Activated B cell treated with CpG ODN at 0.5 μM for 24 hours (primary cell): Measurements from ENCODE around the gene POLR2F. TPM values are rescaled to one million over a fixed set of nuclear protein-coding genes. Genes with fewer than 3 reads are reported as not detected.

Experiments used
- ATAC-seq: fragments of 200-7000 bp; cut with Tn5 transposase; one replicate; pipeline ENCODE4 v1.10.0; 2021; ENCODE audit warnings: low read depth, mild to moderate bottlenecking, moderate library complexity
- CTCF ChIA-PET: fragments of 350-600 bp; sonication (Branson Sonifier 250); formaldehyde crosslinking; loops from one replicate; lab custom pipeline; 2021; ENCODE audit warnings: antibody characterized with exemption; lab: Charles Lee
- POLR2A ChIA-PET: fragments of 350-600 bp; sonication (Branson Sonifier 250); formaldehyde crosslinking; loops from one replicate; lab custom pipeline; 2021; ENCODE audit warnings: antibody characterized with exemption; lab: Charles Lee
- DNase-seq: peaks from one replicate; pipeline ENCODE4 v3.0.0; 2022
- H3K27ac Mint-ChIP-seq: one replicate; pipeline ENCODE4 v1.8.0; 2020; ENCODE audit warnings: mixed read lengths
- H3K27me3 Mint-ChIP-seq: one replicate; pipeline ENCODE4 v1.8.0; 2021; ENCODE audit warnings: mixed read lengths
- H3K36me3 Mint-ChIP-seq: one replicate; pipeline ENCODE4 v1.8.0; 2021; ENCODE audit warnings: low read depth, mixed read lengths
- H3K4me1 Mint-ChIP-seq: one replicate; pipeline ENCODE4 v1.8.0; 2021; ENCODE audit warnings: mixed read lengths
- H3K4me3 Mint-ChIP-seq: one replicate; pipeline ENCODE4 v1.8.0; 2020; ENCODE audit warnings: mild to moderate bottlenecking, mixed read lengths
- H3K9me3 Mint-ChIP-seq: one replicate; pipeline ENCODE4 v1.8.0; 2020; ENCODE audit warnings: mixed read lengths
- intact Hi-C: fragments of 100-400 bp; cut with micrococcal nuclease; formaldehyde crosslinking; loops from one replicate; pipeline ENCODE4 v1.15.1; 2024
- total RNA-seq: library from RNA; stranded (reverse); gene quantifications from 2 replicates; pipeline ENCODE4 v1.2.3, GENCODE V29; 2022
- TF ChIP-seq, protein P1 (sequence below): fragments of 200-600 bp; IDR thresholded peaks from one replicate; pipeline ENCODE4 v1.8.0; 2022; ENCODE audit warnings: antibody characterized with exemption, mild to moderate bottlenecking

The POLR2F gene
- total RNA-seq, 1 donor from 2014 or later = 47.8 TPM

DNA sequence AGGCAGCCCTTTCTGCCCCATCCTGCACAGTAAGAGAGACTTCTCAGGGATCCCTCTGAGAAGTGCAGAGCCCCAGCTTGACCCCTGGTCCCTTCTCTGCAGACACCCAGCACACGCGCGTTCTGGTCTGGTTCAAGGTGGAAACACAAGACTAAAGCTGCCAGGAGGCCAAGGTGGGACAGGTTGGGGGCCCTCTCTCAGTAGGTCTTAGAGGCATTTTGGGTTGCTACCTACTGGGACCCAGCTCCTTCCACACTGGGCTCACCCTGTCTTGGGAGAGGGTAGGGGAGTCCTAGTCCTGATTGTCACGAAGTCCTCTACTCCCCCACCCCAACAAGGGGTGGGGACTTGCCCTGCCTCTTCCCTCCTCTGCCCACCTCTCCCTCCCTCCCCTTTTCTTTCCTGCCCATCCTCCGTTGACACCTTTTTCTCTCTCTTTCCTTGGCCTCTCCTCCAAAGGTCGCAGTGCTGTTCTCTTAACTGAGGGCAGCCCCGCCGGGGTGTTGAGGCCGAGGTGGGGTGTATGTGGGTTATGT is 31.6 kb downstream of the POLR2F start:
- H3K27me3 Mint-ChIP-seq = no peaks in the 10 kb centered on the region
- TF ChIP-seq, protein P1, sequence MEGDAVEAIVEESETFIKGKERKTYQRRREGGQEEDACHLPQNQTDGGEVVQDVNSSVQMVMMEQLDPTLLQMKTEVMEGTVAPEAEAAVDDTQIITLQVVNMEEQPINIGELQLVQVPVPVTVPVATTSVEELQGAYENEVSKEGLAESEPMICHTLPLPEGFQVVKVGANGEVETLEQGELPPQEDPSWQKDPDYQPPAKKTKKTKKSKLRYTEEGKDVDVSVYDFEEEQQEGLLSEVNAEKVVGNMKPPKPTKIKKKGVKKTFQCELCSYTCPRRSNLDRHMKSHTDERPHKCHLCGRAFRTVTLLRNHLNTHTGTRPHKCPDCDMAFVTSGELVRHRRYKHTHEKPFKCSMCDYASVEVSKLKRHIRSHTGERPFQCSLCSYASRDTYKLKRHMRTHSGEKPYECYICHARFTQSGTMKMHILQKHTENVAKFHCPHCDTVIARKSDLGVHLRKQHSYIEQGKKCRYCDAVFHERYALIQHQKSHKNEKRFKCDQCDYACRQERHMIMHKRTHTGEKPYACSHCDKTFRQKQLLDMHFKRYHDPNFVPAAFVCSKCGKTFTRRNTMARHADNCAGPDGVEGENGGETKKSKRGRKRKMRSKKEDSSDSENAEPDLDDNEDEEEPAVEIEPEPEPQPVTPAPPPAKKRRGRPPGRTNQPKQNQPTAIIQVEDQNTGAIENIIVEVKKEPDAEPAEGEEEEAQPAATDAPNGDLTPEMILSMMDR = no peak
- no peak overlapping the region for H3K4me3 Mint-ChIP-seq
- ChIA-PET POLR2A (no interaction called here), CTCF (interaction anchor here (1.1 kb wide), 1 partner anchor 19 kb away, joined by 3 read pairs; no protein-coding TSS in a partner anchor)
- DNase-seq = no peak
- no peak for ATAC-seq
- intact Hi-C loops = no loop called here
- no peaks in the 10 kb centered on the region for H3K9me3 Mint-ChIP-seq
- peaks cover 4% of the 10 kb centered on the region for H3K36me3 Mint-ChIP-seq
- H3K27ac Mint-ChIP-seq = no peak overlapping the region
- no peaks in the 10 kb centered on the region for H3K4me1 Mint-ChIP-seq

DNA sequence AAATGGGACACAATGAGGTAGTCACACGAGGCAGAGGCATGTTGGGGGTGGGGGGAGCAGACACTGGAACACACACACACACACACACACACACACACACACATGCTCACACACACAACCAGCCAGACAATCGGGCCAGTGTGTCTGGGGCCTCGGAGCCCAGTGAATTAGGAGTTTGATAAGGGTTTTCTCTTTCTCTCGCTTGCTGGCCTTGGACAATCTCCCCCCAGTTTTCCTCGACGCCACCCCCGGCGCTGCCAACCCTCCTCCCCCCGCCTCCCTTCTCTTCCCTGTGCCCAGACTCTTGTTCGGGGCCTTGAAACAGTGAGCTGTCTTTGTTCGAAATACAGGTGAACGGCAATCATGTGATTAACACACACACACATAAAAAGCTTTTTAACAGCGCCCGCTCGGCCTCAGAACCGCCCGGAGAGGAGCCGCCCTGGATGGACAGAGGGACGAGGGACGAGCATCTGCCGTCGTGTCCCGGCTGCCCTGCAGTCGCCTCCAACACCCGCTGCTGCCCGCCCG is 32.3 kb downstream of the POLR2F start:
- H3K4me3 Mint-ChIP-seq = no peak overlapping the region
- intact Hi-C loops = no loop called here
- H3K36me3 Mint-ChIP-seq = peaks cover 4% of the 10 kb centered on the region
- ATAC-seq = no peak
- TF ChIP-seq, protein P1 = no peak
- H3K27me3 Mint-ChIP-seq = no peaks in the 10 kb centered on the region
- ChIA-PET POLR2A (no interaction called here), CTCF (no interaction called here)
- no peak for DNase-seq
- no peaks in the 10 kb centered on the region for H3K4me1 Mint-ChIP-seq
- no peaks in the 10 kb centered on the region for H3K9me3 Mint-ChIP-seq
- no peak overlapping the region for H3K27ac Mint-ChIP-seq

DNA sequence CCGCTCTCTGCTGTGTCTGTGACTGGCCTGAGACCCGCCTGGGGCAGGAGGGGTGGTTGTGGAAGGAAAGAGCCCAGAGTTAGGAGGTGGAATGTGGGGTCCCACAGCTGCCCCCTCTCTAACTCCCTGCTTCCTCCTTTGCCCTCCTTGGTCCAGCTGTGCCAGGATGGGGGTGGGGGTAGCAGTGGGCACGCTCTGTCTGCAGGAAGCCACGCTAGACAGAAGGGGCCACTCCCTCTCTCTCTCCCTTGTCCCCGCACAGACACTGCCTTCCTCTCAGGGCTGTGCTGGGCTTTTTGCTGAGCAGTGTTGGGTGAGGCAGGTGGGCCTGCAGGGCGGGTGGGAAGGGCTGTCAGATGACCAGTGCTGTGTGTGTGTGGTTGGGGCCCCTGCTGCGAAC is 32.9 kb downstream of the POLR2F start:
- no peak for DNase-seq
- Mint-ChIP-seq H3K4me3 (no peak overlapping the region), H3K27me3 (no peaks in the 10 kb centered on the region), H3K36me3 (peaks cover 2% of the 10 kb centered on the region), H3K9me3 (no peaks in the 10 kb centered on the region), H3K4me1 (no peaks in the 10 kb centered on the region), H3K27ac (no peak overlapping the region)
- ChIA-PET POLR2A (no interaction called here), CTCF (no interaction called here)
- intact Hi-C loops = no loop called here
- ATAC-seq = no peak
- TF ChIP-seq, protein P1 = no peak

DNA sequence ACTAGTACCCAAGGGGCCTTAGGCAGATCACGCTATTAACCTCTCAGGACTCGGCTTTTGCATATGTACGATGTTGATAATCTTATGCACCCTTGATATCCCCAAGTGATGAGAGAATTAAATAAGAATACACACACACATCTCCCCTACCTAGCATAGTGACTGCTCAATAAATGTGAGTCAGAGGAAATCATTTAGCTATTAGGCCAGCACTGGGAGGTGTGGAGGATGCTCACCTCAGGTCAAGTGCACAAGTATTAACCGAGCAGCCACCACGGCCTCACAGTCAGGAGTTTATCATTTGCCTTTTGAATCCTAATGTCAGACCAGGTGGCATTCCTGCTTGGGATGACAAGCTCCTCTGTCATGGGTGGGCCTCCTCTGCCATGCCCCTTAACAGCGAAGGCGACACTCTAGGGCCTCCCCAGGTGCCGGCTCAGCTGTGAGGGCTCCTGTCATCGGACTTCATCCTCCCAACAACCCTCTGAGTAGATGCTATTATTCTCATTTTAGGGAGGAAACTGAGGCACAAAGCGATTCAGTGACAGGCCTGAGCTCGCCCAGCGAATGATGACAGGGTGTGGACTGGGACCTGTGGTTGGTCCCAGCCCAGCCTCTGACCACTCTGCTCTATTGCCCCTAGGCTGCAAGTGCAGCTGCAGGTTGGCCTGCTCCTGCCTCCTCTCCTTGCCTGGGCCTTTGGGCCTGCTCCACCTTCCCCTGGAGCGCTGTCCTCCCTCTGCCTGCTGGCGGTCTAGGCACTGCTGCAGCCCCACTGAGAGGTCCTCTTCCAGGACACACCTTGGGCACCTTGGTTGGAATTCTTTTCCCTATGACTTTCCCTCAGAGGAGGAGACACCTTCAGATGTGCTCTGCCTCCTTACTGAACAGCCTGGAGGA is 35.9 kb downstream of the POLR2F start:
- Mint-ChIP-seq H3K27me3 (no peaks in the 10 kb centered on the region), H3K4me1 (peaks cover 2% of the 10 kb centered on the region), H3K36me3 (no peaks in the 10 kb centered on the region), H3K4me3 (no peak overlapping the region), H3K9me3 (no peaks in the 10 kb centered on the region), H3K27ac (no peak overlapping the region)
- TF ChIP-seq, protein P1 = no peak
- POLR2A ChIA-PET = no interaction called here
- CTCF ChIA-PET = no interaction called here
- no peak for DNase-seq
- no peak for ATAC-seq
- intact Hi-C loops = no loop called here

DNA sequence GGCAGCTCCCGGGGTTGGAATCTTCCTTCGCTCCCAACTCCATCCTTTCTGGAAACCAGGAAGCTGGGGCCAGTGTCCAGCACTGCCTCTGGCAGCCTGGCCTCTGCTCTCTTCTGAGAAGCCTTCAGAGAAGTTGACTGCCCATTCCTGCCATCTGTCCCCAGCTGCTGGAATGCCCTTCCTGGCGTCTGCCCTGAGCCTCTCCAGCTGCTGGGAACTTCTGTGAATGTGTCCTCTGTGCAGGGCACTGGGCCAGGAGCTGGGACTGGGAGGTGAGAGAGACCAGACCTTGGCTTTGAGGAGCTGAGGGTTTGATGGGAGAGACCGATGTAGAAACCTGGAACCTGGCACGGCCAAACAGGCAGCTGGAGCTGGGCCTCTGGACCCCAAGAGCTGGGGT is 36.8 kb downstream of the POLR2F start:
- H3K4me1 Mint-ChIP-seq = peaks cover 5% of the 10 kb centered on the region
- no peaks in the 10 kb centered on the region for H3K27me3 Mint-ChIP-seq
- CTCF ChIA-PET = no interaction called here
- DNase-seq (no peak), ATAC-seq (no peak)
- no peak overlapping the region for H3K4me3 Mint-ChIP-seq
- POLR2A ChIA-PET = no interaction called here
- H3K36me3 Mint-ChIP-seq = no peaks in the 10 kb centered on the region
- intact Hi-C loops = no loop called here
- no peaks in the 10 kb centered on the region for H3K9me3 Mint-ChIP-seq
- H3K27ac Mint-ChIP-seq = no peak overlapping the region
- TF ChIP-seq, protein P1 = no peak
